Urinary bladder (tissue), 4 donors: Measurements from ENCODE around the gene ELN. TPM values are rescaled to one million over a fixed set of nuclear protein-coding genes. Genes with fewer than 3 reads are reported as not detected.

Experiments used
- DNase-seq: peaks from one replicate; pipeline ENCODE4 v3.0.0-alpha.2; 2015; ENCODE audit errors: extremely low spot score
- H3K27ac ChIP-seq: one replicate; pipeline ENCODE4 v1.5.1; 2013; ENCODE audit warnings: low read depth, mild to moderate bottlenecking, moderate library complexity
- H3K36me3 ChIP-seq: one replicate; pipeline ENCODE4 v1.6.1; 2013; ENCODE audit warnings: mild to moderate bottlenecking, moderate library complexity; ENCODE audit not compliant: insufficient read depth
- H3K4me1 ChIP-seq: one replicate; pipeline ENCODE4 v1.6.1; 2013; ENCODE audit warnings: mild to moderate bottlenecking, moderate library complexity; ENCODE audit not compliant: insufficient read depth
- H3K4me3 ChIP-seq: one replicate; pipeline ENCODE4 v1.5.1; 2013; ENCODE audit warnings: low read depth, low read length
- WGBS: extraction: QIAGEN DNeasy Blood & Tissue Kit; methylation state at CpG from one replicate; pipeline ENCODE4 v1.1.7; 2013; 5-methylcytosine and 5-hydroxymethylcytosine counted together
- polyA plus RNA-seq: library from polyadenylated mRNA; stranded (reverse); fragments of 200-250 nt; gene quantifications from one replicate; pipeline ENCODE4 v1.2.3, GENCODE V29; 2013
- total RNA-seq: library from RNA; depleted of rRNA; stranded (reverse); fragments of >200 nt; gene quantifications from one replicate; pipeline ENCODE4 v1.2.3, GENCODE V29; 2014
- donor health status: healthy with polysubstance abuse.
- donor health status: healthy.

ELN gene
- total and polyA plus RNA-seq, 2 donors, result 191 to 483 TPM

- Histone ChIP-seq H3K4me3 (no peak overlapping the region), H3K4me1 (no peaks in the 10 kb centered on the region), H3K27ac (no peak overlapping the region), H3K36me3 (no peaks in the 10 kb centered on the region)
- no peak for DNase-seq
- 66% methylated on average over 7 of the region's 7 CpGs for WGBS
Observed at GRCh38 chr7:73994023-73994422, 34.0 kb upstream of the ELN start.

- Histone ChIP-seq H3K27ac (no peak overlapping the region), H3K4me1 (no peaks in the 10 kb centered on the region), H3K36me3 (no peaks in the 10 kb centered on the region), H3K4me3 (no peak overlapping the region)
- no peak for DNase-seq
Observed at GRCh38 chr7:73994761-73995160, 33.2 kb upstream of the ELN start.

DNA sequence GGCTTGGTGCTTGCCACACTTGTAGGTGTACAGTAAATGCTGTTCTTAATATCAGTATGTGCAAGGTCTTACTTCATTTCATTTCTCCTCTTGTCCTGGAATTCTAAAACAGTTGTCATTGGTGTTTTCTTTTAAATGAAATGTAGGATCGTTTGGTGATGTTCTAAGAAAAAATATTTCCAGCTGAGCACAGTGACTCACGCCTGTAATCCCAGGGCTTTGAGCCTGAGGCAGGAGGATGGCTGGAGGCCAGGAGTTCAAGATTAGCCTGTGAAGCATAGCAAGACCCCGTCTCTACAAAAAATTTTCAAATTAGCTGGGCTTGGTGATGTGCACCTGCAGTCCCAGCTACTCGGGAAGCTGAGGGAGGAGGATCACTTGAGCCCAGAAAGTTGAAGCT is 32.6 kb upstream of the ELN start:
- 26% methylated on average over 4 of the region's 4 CpGs for WGBS
- DNase-seq, result no peak
- no peak overlapping the region for H3K4me3 ChIP-seq
- H3K36me3 ChIP-seq, result no peaks in the 10 kb centered on the region
- H3K4me1 ChIP-seq, result no peaks in the 10 kb centered on the region
- no peak overlapping the region for H3K27ac ChIP-seq

DNA sequence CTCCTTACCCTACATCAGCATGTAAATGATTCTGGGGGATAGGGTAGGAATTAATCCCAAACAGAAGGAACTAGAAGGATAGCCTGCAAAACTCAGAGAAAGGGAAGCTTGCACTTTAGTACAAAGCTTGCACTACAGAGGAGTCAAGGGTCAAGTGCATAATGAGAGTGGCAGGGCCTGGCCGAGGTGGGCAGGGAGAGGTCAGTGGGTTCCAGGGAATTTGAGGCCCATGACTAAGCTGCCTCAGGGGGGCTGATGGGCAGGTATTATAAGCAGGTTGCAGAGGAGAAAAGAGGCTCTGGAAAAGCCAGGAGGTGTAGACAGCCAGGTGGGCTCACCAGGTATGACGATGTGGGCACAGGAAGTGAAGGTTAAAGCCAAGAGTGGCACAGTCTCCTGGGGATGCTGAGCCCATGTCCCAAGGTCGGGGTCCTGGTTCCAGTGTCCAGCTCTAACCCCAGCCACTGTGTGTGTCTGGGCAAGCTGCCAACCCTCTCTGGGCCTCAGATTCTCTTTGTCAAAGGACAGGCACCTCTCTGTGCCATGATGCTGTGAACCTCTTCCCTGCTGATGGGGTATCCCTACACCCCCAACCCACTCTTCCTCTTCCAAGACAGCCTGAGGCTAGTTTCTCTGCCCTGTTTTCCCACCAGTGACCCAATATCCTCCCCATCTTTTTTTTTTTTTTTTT is 32.0 kb upstream of the ELN start:
- Histone ChIP-seq H3K27ac (no peak overlapping the region), H3K36me3 (no peaks in the 10 kb centered on the region), H3K4me3 (no peak overlapping the region), H3K4me1 (no peaks in the 10 kb centered on the region)
- DNase-seq, result no peak
- WGBS, result 72% methylated on average over 3 of the region's 3 CpGs

GRCh38 chr7:73997056-73997455 is 30.9 kb upstream of the ELN start:
- Histone ChIP-seq H3K4me1 (no peaks in the 10 kb centered on the region), H3K27ac (no peak overlapping the region), H3K36me3 (no peaks in the 10 kb centered on the region), H3K4me3 (no peak overlapping the region)
- no peak for DNase-seq
- 55% methylated on average over 7 of the region's 7 CpGs for WGBS

GRCh38 chr7:73999664-74000435 is 28.1 kb upstream of the ELN start:
- Histone ChIP-seq H3K36me3 (no peaks in the 10 kb centered on the region), H3K4me3 (no peak overlapping the region), H3K27ac (peak overlapping the region; percentile 63), H3K4me1 (no peaks in the 10 kb centered on the region)
- no peak for DNase-seq
- WGBS, result 31% methylated on average over 26 of the region's 26 CpGs

DNA sequence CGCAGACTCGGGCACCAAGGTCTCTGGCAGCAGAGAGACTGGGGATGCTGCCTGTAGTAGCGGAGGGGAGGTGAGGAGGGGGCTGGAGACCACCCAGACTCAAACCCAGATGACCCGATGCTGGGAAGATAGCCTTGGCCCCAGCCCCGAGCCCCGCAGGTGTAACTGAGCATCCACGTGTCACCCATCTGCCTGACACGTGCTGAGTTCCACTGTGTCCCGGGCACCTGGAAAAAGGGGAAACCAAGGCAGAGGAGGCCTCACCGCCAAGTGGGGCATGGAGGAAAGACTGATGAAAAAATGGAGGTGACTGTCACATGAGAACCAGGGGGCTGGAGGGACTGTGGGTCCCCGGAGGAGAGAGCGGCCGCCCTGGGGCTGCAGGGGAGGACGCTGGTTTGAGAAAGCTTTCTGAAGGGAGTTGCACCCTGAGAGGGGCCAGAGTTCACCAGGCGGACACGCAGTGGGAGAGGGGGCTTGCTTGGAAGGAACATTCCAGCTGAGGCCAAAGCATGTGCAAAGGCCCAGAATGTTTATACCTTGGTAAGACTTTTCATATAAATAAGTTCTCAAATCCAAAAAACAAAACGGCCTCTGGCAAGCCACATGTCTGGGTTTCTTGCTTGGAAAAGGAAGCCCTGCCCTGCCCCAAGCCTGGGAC is 27.4 kb upstream of the ELN start:
- no peaks in the 10 kb centered on the region for H3K4me1 ChIP-seq
- peak overlapping the region; percentile 63 for H3K27ac ChIP-seq
- DNase-seq, result no peak
- no peak overlapping the region for H3K4me3 ChIP-seq
- no peaks in the 10 kb centered on the region for H3K36me3 ChIP-seq
- 75% methylated on average over 17 of the region's 17 CpGs for WGBS

- WGBS, result 49% methylated on average over 4 of the region's 4 CpGs
- no peaks in the 10 kb centered on the region for H3K36me3 ChIP-seq
- no peak for DNase-seq
- H3K27ac ChIP-seq, result no peak overlapping the region
- H3K4me3 ChIP-seq, result no peak overlapping the region
- no peaks in the 10 kb centered on the region for H3K4me1 ChIP-seq
Observed at GRCh38 chr7:74001150-74001494, 26.9 kb upstream of the ELN start.

DNA sequence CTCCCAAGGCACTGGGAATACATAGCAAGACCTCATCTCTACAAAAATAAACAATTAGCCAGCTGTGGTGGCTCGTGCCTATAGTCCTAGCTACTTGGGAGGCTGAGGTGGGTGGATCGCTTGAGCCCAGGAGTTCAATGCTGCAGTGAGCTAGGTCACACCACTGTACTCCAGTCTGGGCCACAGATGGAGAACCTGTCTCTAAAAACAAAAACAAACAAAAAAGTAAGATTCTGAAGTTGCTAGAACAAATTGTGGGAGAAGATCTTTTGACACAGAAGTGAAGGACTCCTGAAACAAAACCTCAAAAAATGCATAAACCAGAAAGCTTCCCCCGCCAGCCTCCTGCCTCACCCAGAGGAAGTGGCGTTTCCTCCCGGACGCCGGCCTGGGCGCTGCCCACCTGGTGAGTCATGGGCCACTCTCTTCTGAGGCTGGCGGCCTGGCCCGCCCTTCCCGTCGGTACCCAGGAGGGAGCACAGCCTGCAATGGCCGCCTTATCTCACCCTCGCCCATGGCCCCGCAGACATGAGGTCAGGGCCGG is 25.4 kb upstream of the ELN start:
- no peak overlapping the region for H3K27ac ChIP-seq
- no peak for DNase-seq
- no peaks in the 10 kb centered on the region for H3K4me1 ChIP-seq
- WGBS, result 58% methylated on average over 16 of the region's 16 CpGs
- no peaks in the 10 kb centered on the region for H3K36me3 ChIP-seq
- H3K4me3 ChIP-seq, result no peak overlapping the region

DNA sequence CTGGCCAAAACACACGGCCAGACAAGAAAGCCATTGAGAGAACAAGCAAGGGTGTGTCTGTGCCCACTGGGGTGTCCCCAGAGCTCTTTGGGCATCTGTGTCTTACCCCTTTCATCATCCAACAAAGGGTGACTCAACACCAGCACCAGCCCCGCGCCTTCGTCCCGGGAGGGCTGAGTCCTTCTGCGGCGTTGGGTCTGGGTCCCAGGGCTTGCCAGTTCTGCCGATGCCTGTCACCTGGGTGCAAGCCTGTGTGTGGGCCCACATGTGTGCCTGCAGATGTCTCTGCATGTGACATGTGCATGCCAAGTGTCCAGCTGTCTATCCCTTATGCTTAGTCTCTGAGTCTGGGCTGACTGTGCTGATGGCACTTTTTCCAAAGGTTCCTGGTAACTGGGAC is 24.4 kb upstream of the ELN start:
- H3K36me3 ChIP-seq, result no peaks in the 10 kb centered on the region
- DNase-seq, result no peak
- H3K27ac ChIP-seq, result no peak overlapping the region
- H3K4me3 ChIP-seq, result no peak overlapping the region
- WGBS, result 94% methylated on average over 8 of the region's 8 CpGs
- no peaks in the 10 kb centered on the region for H3K4me1 ChIP-seq

DNA sequence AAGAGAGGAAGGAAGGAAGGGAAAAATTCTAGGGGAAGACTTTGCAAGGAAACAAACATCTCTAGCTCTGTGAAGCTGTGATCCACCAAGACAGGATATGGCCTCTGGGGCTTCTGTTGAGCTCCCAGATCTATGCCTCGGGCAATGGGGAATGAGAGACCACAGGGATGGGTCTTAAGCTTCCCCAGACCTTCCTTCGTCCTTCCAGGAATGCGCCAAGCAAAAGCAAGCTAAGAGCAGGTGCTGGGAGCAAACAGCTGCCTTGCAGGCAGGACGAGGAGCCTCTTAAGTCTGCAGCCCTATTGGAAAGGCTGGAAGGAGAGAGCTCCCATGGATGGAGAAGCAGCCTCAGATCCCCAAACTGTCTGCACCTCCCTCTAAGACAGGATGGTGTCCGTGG is 21.9 kb upstream of the ELN start:
- DNase-seq, result no peak
- H3K27ac ChIP-seq, result no peak overlapping the region
- no peaks in the 10 kb centered on the region for H3K36me3 ChIP-seq
- H3K4me1 ChIP-seq, result no peaks in the 10 kb centered on the region
- 72% methylated on average over 5 of the region's 5 CpGs for WGBS
- H3K4me3 ChIP-seq, result no peak overlapping the region

- Histone ChIP-seq H3K4me3 (no peak overlapping the region), H3K4me1 (no peaks in the 10 kb centered on the region), H3K36me3 (no peaks in the 10 kb centered on the region), H3K27ac (no peak overlapping the region)
- WGBS, result 61% methylated on average over 12 of the region's 12 CpGs
- no peak for DNase-seq
Observed at GRCh38 chr7:74006451-74007241, 21.3 kb upstream of the ELN start.

DNA sequence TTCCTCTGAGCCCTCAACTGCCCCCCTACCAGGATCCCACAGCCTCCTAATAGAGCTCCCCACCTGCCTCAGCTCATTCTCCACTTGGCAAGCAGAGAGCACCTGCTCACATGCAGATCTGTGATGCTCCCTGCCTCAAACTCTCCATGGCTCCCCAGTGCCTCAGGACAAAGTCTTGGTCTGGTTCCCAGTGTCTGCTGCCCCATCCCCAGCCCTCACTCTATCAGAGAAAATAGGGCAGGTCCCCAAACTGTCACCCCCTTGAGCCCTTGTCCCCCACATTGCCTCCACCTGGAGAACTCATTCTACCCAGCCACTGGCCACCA is 20.8 kb upstream of the ELN start:
- DNase-seq, result no peak
- no peak overlapping the region for H3K27ac ChIP-seq

More for the DNA sequence above, 20.8 kb upstream of the ELN start:
- H3K4me3 ChIP-seq, result no peak overlapping the region
- no peaks in the 10 kb centered on the region for H3K4me1 ChIP-seq
- H3K36me3 ChIP-seq, result no peaks in the 10 kb centered on the region
